ENCODE data around the gene PIPOX.

PIPOX gene, protein sequence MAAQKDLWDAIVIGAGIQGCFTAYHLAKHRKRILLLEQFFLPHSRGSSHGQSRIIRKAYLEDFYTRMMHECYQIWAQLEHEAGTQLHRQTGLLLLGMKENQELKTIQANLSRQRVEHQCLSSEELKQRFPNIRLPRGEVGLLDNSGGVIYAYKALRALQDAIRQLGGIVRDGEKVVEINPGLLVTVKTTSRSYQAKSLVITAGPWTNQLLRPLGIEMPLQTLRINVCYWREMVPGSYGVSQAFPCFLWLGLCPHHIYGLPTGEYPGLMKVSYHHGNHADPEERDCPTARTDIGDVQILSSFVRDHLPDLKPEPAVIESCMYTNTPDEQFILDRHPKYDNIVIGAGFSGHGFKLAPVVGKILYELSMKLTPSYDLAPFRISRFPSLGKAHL

DNA sequence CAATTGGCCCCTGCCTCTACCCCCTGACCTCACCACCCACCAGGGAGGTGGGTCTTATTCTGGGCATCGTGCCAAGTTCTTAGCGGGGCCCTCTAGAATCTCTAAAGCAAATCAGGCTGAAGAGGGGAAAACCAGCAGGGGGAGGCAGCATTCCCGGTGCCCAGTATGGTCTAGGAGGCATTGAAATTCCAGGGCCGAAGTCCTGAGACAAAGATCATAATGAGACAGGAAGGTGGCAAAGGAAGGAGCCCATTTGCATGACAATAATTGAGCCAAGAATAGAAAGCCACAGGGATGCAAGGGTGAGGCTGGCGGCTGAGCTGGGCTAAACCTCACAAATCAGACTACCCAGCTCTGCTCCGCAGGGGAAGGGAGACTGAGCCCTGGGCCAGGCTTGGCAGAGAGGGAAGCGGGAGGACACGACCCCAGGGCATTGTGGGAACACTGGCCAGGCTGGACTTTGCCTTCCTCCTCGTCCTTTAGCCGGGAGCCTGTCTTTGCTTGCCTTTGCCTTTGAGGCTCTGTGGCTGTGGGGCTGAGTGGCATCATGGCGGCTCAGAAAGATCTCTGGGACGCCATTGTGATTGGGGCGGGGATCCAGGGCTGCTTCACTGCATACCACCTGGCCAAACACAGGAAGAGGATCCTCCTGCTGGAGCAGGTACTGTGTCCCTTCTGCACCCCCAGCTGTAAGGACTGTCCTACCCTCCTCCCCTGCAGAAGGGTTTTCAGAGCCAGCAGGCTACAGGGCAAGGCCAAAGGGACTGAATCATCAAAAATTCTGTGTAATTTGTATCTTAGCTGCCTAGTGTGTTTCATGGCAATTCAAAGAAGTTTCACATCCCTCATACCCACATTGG, at the start of gene PIPOX:
TSS of gene PIPOX (plus strand) at position 463 of the 860 bp plus-strand sequence. CDS start at position 548, 85 bp downstream.
- peak; percentile 60 for DNase-seq (ENCODE audit: low spot score)

GRCh38 chr17:28993645-28994426, 49.1 kb upstream of the PIPOX start:
- DNase-seq (ENCODE audit: low spot score): no peak

GRCh38 chr17:28996554-28997096, 46.3 kb upstream of the PIPOX start:
- no peak for DNase-seq (ENCODE audit: low spot score)

- DNase-seq (ENCODE audit: low spot score): no peak
Observed at GRCh38 chr17:28997806-28998205, 45.1 kb upstream of the PIPOX start.

GRCh38 chr17:28999206-28999605, 43.7 kb upstream of the PIPOX start:
- no peak for DNase-seq (ENCODE audit: low spot score)

GRCh38 chr17:29000973-29001372, 42.0 kb upstream of the PIPOX start:
- no peak for DNase-seq (ENCODE audit: low spot score)

DNA sequence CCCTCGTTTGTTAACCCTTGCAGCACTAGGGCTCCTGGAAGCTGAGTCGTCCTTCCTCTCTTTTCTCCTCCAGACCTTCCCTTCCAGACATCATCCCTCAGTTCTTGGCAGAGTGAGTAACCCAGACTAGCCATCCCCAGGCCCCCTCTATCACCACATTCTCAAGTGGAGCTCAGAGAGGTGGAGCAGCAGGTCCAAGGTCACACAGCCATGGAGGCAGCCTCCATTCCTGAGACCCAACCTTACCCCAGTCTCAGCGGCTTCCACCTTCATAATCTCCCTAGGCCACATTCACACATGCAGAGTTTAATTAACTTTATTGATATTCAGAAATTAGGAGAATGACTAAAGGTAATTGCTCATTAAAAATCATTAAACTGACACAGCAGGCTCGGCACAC, 40.1 kb upstream of the PIPOX start:
- no peak for DNase-seq (ENCODE audit: low spot score)

GRCh38 chr17:29003289-29003688, 39.7 kb upstream of the PIPOX start:
- DNase-seq (ENCODE audit: low spot score): no peak

- DNase-seq (ENCODE audit: low spot score): peak; percentile 42
Observed at GRCh38 chr17:29004081-29004692, 38.8 kb upstream of the PIPOX start.

GRCh38 chr17:29005936-29006511, 36.9 kb upstream of the PIPOX start, which contains the start of gene SEZ6:
Gene SEZ6 (minus strand): TSS chr17:29006033. CDS start chr17:29005869, 164 bp downstream.
- DNase-seq (ENCODE audit: low spot score): peak; percentile 82

GRCh38 chr17:29007456-29007855, 35.5 kb upstream of the PIPOX start:
- no peak for DNase-seq (ENCODE audit: low spot score)

DNA sequence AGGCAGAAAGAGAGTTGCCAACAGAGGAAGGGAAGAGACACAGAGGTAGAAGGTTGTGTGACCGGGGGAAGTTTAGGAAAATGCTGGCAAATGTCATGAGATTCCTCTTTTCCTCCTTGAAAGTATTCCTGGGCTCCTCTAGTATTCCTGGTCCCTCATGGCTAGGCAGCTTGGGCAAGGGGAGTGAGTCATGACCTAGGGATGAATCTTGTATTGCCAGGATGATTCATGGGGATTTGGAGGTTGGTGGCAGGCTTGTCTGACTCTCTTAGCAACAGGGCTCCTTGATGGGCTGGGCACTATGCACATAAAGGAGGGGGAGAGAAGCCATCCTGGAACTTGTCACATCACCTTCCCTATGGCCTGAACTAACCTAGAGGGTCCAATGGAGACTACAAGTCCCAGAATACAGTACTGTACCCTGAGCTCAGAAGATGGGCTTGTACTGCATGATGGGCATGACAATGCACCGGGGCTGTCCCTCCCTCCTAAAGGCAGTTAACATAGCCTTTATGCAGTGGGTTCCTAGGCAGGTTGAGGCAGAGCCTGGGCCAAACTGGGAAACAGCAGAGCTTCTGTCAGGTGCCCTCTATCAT, 35.0 kb upstream of the PIPOX start:
- no peak for DNase-seq (ENCODE audit: low spot score)

DNA sequence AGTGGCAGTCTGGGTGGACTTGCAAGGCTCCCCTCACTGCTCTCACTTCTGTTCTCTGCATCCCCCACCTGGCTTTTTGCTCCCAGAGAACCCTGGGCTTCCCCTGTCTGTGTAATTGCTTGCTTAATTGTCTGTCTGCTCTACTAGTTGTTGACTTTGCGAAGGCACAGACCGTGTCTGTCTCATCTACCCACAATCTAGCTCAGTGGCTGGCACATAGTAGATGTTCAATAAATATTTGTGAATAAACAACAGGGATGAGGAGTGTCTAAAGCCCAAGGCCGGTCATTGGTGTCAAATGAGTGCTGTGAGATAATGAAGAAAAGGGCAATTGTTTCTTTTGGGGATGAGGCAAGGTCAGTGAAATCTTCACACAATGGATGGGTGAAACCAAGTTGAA, 34.4 kb upstream of the PIPOX start:
- no peak for DNase-seq (ENCODE audit: low spot score)

GRCh38 chr17:29010129-29010528, 32.8 kb upstream of the PIPOX start:
- no peak for DNase-seq (ENCODE audit: low spot score)

DNA sequence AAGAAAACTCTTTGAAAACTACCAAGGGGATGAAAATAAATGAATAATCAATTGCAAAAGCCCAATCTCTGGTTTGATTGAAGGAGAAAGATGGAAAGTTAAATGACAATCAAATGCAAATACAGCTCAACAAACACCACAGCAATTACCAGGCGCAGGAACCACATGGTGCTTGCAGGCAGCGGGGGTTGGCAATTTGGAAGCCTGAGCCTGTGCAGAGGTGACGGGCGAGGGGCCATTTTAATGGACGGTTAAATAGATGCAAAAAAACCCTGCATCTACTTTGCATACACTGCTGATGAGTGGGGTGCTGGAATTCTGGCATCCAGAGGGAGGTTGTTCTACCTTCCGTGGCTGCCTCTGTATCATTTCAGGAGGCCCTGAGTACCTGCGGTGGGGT, 32.4 kb upstream of the PIPOX start:
- DNase-seq (ENCODE audit: low spot score): no peak

DNA sequence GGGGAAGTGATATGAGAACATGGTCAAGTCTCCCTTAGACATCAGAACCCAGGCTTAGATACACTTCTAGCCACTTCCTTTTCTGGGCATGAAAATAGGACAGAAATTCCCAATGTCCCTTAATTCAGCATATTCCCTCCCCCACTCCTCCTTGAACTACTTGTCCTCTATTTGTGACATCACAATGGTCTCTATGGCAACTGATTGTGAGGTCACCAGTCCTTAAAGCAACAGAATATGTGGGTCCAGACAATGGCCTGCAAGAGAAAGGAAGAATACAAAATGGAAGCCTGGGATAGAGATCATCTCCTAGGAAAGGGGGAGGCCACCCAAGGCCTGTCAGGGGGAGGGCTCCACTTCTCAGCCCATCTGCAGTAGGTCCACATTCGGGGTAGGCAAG, 30.4 kb upstream of the PIPOX start:
- DNase-seq (ENCODE audit: low spot score): no peak

- no peak for DNase-seq (ENCODE audit: low spot score)
Observed at GRCh38 chr17:29014716-29015115, 28.2 kb upstream of the PIPOX start.

DNA sequence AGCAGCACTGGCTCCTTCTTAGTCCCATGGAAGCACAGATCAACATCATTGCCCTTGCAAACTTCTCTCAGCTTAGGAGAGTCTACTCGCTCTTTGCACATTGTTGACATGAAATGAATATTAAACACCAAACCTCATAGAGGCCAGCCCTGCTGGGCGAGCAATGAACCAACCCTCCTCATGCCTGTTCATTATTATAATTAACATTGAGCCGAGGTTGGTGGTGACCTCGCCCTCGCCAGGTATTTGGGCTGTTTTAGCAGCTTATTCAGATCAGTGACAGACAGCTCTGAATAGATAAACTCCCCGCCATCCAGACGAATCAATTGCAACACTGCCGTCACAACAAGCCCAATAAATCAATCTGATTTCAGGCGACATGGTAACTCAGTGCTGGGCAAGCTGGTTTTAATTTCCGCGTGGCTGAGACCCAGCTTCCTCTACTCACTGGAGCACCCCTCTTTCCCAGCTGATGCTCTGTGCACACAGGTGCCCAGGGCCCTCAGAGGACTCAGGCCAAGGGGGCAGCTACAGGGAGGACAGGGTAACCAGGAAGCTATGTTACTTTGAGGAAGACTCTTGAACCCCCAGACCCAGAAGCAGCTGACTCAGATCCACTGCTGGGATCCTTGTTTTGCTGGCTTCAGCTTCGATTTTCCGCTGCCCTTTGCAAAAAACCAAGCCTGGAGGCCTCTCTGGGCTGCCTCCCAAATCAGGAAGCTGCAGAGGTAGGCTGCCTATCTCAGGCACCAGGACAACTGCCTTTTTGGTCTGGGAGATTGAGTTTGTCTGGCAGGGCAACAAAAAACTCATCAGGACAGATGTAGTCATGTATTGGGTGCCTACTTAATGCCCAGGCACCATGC, 26.4 kb upstream of the PIPOX start:
- no peak for DNase-seq (ENCODE audit: low spot score)

DNA sequence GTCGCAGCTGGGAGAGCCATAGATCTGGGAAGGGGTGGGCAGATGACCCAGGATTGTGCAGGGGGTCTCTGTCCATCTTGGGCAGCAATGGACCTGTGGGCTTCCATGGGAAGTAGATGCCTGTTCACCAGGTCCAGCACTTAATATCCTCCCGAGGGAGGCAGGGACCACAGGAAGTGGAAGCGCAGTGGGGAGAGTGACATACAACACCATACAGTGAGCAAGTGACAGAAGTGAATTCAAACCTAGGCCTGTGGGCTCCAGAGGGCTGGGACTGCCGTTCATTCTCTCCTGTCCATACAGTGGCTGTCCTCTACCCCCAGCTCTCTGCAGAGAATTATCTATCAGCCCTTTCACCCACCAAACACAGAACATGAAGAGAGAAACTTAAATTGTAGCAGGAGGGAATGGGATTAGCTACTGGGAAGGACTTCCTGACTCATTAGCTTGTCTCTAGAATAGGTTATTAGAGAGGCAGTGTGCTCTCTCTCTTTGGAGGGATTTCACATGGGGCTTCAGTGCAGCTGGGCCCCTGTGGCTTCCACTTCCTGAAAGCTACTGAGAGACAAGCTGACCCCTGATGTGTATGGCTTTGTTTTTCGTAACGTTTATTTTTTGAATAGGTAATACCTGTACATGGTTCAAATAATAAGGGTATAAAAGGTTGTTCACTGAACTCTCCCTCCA, 24.0 kb upstream of the PIPOX start:
- DNase-seq (ENCODE audit: low spot score): no peak
